ENCODE data around the gene SLC7A10. TPM values are rescaled to one million over a fixed set of nuclear protein-coding genes. Genes with fewer than 3 reads are reported as not detected.

Gene SLC7A10
- total RNA-seq, 1 experiment from 2014 or later = 1.1 TPM

DNA sequence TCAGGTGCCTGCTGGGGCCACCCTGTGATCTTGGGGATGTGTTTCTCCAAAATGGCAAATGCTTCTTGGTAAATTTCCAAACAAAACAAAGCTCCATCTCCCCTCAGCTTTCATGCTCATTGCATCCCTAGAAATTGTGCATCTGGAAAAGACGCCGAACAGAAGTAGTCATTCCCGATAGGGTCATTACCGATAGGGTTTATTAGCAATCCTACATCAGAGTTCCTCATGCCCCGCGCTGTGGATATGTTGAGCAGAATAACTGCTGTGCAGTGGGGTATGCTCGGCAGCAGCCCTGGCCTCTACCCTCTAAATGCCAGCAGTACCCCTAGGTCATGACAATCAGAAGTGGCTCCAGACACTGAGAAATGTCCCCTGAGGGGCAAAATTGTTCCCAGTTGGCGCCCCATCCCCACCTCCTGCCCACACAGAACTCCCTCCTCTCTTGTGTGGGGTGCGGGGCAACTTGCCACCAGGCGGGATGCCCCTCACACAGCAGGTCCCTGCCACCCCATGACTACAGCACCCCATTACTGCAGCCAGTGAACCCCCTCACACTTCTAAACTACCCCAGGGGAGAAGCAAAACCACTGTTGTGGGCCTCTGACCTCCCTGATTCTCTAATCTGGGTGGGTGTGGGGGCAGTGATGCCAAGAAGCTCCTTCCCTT lies 13.0 kb upstream of the SLC7A10 start:
- H3K9me3 ChIP-seq (ENCODE audit: control insufficient read depth, insufficient read depth, low read depth, low read length) = no peaks in the 10 kb centered on the region
- no peak for DNase-seq (ENCODE audit: low read depth, low spot score)
- ChIA-PET CTCF (interaction anchor here (0.5 to 0.6 kb wide), 2 partner anchors 84 to 106 kb away, joined by 5 to 8 read pairs; no protein-coding TSS in a partner anchor), POLR2A (no interaction called here)
- TF ChIP-seq TCF7L2 (IDR thresholded peaks at IDR 0.05; ENCODE audit: low read depth, low read length) (no peak), SIN3A (IDR thresholded peaks at IDR 0.05; ENCODE audit: borderline replicate concordance, insufficient read depth, low read depth, low read length) (no peak), POLR2AphosphoS5 (IDR thresholded peaks at IDR 0.05; ENCODE audit: low read depth, low read length) (no peak)
- TF ChIP-seq, protein P1, sequence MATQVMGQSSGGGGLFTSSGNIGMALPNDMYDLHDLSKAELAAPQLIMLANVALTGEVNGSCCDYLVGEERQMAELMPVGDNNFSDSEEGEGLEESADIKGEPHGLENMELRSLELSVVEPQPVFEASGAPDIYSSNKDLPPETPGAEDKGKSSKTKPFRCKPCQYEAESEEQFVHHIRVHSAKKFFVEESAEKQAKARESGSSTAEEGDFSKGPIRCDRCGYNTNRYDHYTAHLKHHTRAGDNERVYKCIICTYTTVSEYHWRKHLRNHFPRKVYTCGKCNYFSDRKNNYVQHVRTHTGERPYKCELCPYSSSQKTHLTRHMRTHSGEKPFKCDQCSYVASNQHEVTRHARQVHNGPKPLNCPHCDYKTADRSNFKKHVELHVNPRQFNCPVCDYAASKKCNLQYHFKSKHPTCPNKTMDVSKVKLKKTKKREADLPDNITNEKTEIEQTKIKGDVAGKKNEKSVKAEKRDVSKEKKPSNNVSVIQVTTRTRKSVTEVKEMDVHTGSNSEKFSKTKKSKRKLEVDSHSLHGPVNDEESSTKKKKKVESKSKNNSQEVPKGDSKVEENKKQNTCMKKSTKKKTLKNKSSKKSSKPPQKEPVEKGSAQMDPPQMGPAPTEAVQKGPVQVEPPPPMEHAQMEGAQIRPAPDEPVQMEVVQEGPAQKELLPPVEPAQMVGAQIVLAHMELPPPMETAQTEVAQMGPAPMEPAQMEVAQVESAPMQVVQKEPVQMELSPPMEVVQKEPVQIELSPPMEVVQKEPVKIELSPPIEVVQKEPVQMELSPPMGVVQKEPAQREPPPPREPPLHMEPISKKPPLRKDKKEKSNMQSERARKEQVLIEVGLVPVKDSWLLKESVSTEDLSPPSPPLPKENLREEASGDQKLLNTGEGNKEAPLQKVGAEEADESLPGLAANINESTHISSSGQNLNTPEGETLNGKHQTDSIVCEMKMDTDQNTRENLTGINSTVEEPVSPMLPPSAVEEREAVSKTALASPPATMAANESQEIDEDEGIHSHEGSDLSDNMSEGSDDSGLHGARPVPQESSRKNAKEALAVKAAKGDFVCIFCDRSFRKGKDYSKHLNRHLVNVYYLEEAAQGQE (IDR thresholded peaks at IDR 0.05; ENCODE audit: insufficient read depth in 1 of 2, low read depth in 2 of 2, low read length in 1 of 2) = no peak
- H3K27ac ChIP-seq (ENCODE audit: low read length) = no peak overlapping the region
- H3K27me3 ChIP-seq (ENCODE audit: control insufficient read depth, insufficient read depth, low read length) = no peaks in the 10 kb centered on the region
- in situ Hi-C loops (cut with HindIII; ENCODE audit: low pct_unique_long_range_greater_than_20kb, low sequenced_read_pairs) = no loop called here
- no peak for ATAC-seq
- no peaks in the 10 kb centered on the region for H3K36me3 ChIP-seq (ENCODE audit: control insufficient read depth, insufficient read depth, low read length)
- H3K4me1 ChIP-seq (ENCODE audit: control insufficient read depth, insufficient read depth, low read length) = peaks cover 4% of the 10 kb centered on the region; the same call in 1 of the 2 replicates
- intact Hi-C loops (cut with micrococcal nuclease; ENCODE audit: unreplicated experiment) = loop anchor here (5.0 kb wide), 1 partner anchor 154 kb away; no protein-coding TSS in a partner anchor
- no peak overlapping the region for H3K4me3 ChIP-seq (ENCODE audit: low read depth in 2 of 2, low read length in 2 of 2)
- BruUV-seq (replicated peaks) = no TSS peak

DNA sequence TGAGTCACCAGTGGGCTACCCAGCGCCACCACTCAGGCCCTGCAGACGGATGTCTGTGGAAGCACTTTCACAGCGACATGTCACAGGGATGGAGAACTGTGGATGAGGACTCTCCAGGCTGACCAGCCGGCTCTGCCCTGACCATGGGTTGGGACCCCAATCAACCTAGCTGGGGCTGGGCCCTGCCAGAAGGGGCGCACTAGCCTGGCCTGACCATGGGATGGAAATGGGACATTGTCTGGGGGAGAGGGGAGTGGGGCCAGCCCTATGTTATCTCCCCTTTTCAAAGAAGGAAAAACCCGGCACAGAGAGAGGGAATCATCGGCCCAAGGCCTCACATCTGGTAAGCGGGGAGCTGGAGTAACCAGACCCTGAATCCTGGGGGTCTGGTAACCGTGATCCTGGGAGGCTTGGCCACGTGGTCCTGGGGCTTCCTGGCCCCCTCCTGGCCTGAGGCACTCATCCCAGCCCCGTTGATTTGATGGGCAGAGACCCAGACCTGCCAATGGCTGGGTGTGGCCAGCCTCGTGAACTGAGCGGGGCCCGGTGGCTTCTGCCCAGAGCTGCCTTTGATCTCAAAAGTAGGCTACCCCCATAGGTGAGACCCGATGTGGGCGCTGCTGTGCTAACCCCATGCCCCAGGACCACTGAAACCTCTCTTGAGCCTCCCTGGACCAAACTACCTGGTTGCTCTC lies 11.2 kb upstream of the SLC7A10 start:
- TF ChIP-seq SIN3A (IDR thresholded peaks at IDR 0.05; ENCODE audit: borderline replicate concordance, insufficient read depth, low read depth, low read length) (no peak), TCF7L2 (IDR thresholded peaks at IDR 0.05; ENCODE audit: low read depth, low read length) (no peak), POLR2AphosphoS5 (IDR thresholded peaks at IDR 0.05; ENCODE audit: low read depth, low read length) (no peak)
- TF ChIP-seq, protein P2, sequence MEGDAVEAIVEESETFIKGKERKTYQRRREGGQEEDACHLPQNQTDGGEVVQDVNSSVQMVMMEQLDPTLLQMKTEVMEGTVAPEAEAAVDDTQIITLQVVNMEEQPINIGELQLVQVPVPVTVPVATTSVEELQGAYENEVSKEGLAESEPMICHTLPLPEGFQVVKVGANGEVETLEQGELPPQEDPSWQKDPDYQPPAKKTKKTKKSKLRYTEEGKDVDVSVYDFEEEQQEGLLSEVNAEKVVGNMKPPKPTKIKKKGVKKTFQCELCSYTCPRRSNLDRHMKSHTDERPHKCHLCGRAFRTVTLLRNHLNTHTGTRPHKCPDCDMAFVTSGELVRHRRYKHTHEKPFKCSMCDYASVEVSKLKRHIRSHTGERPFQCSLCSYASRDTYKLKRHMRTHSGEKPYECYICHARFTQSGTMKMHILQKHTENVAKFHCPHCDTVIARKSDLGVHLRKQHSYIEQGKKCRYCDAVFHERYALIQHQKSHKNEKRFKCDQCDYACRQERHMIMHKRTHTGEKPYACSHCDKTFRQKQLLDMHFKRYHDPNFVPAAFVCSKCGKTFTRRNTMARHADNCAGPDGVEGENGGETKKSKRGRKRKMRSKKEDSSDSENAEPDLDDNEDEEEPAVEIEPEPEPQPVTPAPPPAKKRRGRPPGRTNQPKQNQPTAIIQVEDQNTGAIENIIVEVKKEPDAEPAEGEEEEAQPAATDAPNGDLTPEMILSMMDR (IDR thresholded peaks at IDR 0.05) = no peak
- TF ChIP-seq, protein P1 (IDR thresholded peaks at IDR 0.05; ENCODE audit: insufficient read depth in 1 of 2, low read depth in 2 of 2, low read length in 1 of 2) = no peak
- Histone ChIP-seq H3K27me3 (ENCODE audit: control insufficient read depth, insufficient read depth, low read length) (no peaks in the 10 kb centered on the region), H3K27ac (ENCODE audit: low read length) (no peak overlapping the region), H3K4me1 (ENCODE audit: control insufficient read depth, insufficient read depth, low read length) (peaks cover 4% of the 10 kb centered on the region; the same call in 1 of the 2 replicates), H3K36me3 (ENCODE audit: control insufficient read depth, insufficient read depth, low read length) (no peaks in the 10 kb centered on the region), H3K9me3 (ENCODE audit: control insufficient read depth, insufficient read depth, low read depth, low read length) (no peaks in the 10 kb centered on the region), H3K4me3 (ENCODE audit: low read depth in 2 of 2, low read length in 2 of 2) (no peak overlapping the region)
- in situ Hi-C loops (cut with HindIII; ENCODE audit: low pct_unique_long_range_greater_than_20kb, low sequenced_read_pairs) (no loop called here), intact Hi-C loops (cut with micrococcal nuclease; ENCODE audit: unreplicated experiment) (loop anchor here (5.0 kb wide), 1 partner anchor 155 kb away; no protein-coding TSS in a partner anchor)
- no TSS peak for BruUV-seq (replicated peaks)
- DNase-seq (ENCODE audit: low read depth, low spot score) = no peak
- no peak for ATAC-seq
- ChIA-PET POLR2A (no interaction called here), CTCF (interaction anchor here (0.6 to 1.3 kb wide), 3 partner anchors 112 to 558 kb away, joined by 4 to 5 read pairs (median 4); no protein-coding TSS in a partner anchor)

Data from Panc1 (cell line).